HuH-7.5 (cell line): ENCODE measurements around the gene NKD2.

ENCODE experiments used
- DNase-seq: peaks from one replicate; pipeline ENCODE4 v3.0.0; 2011; ENCODE audit warnings: low spot score

The NKD2 gene

DNA sequence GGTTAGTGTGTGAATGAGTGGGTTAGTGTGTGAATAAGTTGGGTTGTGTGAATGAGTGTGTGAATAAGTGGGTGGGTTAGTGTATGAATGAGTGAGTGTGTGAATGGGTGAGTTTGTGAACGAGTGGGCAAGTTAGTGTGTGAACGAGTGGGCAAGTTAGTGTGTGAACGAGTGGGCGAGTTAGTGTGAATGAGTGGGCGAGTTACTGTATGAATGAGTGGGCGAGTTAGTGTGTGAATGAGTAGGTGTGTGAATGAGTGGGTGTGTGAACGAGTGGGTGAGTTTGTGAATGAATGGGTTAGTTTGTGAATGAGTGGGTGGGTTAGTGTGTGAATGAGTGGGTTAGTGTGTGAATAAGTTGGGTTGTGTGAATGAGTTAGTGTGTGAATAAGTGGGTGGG is 34.7 kb downstream of the NKD2 start:
- DNase-seq: no peak

GRCh38 chr5:1044117-1044516 is 35.5 kb downstream of the NKD2 start:
- DNase-seq: no peak

- DNase-seq: no peak
Measured at GRCh38 chr5:1045960-1046560, 37.5 kb downstream of the NKD2 start.

- no peak for DNase-seq
Measured at GRCh38 chr5:1047332-1047965, 38.8 kb downstream of the NKD2 start.

DNA sequence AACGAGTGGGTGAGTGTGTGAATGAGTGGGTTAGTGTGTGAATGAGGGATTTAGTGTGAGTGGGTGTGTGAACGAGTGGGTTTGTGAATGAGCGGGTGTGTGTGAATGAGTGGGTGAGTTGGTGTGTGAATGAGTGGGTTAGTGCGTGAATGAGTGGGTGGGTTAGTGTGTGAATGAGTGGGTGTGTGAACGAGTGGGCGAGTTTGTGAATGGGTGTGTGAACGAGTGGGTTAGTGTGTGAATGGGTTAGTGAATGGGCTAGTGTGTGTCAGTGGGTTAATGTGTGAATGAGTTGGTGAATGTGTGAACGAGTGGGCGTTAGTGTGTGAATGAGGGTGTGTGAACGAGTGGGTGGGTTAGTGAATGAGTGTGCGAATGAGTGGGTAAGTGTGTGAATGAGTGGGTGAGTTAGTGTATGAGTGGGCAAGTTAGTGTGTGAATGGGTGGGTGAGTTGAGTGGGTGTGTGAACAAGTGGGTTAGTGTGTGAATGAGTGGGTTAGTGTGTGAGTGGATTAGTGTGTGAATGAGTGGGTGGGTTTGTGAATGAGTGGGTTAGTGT is 39.6 kb downstream of the NKD2 start:
- DNase-seq: no peak

DNA sequence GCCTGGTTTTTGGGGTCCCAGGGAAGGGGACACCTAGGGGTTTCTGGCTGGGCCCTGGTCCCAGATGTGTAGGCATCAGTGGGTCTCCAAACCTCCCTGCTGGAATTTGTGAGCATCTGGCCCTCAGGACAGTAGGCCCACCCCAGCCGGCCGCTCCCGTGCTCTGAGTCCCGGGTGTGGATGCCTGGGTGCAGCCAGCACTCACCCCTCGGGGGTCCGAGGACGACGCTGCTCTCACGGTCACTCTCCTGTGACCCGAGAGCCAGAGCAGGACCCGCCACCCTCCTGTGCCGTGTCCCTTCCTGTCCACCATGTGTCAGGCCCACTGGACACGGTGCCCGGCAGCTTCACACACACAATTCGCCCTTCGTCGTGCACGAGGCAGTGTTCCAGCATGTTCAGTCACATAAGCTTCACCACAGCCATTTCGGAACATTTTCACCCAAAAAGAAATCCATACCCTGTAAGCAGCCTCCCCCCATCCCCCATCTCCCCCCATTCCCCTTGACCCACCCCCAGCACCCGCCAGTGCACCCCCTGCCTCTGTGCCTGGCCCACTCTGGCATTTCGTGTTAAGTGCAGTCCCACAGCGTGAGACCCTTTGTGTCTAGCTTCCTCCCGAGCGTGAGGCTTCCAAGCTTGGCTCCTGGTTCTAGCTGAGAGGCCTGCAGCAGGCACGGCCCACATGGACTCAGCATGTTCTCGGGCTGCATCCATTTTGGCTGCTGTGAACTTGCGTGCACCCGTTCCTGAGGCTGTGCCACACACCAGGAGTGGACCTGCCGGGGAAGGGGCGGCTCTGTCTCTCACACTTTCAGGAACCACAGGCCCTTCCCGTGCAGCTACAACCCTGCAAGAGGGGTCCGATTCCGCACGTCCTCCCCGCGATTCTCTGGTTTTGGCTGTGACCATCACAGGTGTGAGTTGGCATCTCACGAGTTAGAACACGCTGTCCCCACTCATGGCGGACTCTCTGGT is 40.5 kb downstream of the NKD2 start:
- DNase-seq: no peak

DNA sequence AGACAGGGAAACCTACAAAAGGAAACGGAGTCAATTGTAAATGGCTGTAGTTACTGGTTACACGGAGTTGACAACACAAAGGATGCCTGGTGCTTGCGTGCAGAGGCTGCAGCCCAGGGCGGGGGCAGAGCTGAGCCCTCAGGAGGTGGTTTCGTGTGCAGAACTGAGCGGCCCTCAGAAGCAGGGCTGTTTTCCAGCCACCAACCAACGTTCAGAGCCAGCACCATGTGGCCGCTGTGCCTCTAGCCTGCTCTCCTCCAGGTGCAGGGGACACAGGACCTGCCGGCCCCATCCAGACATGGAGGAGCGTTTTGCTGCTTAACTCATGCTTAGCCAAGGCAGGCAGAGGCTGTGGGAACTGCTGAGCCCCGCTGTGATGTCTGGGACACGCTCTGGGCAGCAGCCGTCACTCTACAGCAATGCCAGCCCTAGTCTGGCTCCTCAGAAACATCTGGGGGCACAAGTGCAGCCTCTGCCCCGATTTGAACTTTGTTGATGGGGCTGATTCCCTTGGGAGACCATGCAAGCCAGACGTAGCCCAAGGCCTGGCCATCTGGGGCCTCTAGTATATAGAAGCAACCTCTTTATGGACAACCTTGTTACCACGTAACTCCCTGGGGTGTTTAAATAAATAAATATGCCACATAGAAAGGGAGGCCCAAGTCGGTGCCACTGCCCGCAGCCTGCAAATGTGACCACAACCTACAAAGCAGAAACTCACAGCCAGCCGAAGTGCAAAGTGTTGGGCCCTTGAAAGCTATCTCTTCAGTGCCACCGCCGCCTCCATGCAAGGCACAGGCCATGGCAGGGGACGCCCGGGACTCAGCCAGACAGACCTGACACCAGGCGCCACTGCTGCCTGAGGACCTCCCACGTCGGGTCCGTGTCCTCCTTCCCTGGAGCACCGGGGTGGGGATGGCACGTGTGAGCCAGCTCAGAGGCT is 42.1 kb downstream of the NKD2 start:
- DNase-seq: no peak

- no peak for DNase-seq
Measured at GRCh38 chr5:1051366-1051720, 42.7 kb downstream of the NKD2 start.

GRCh38 chr5:1052076-1052475 is 43.5 kb downstream of the NKD2 start:
- no peak for DNase-seq

DNA sequence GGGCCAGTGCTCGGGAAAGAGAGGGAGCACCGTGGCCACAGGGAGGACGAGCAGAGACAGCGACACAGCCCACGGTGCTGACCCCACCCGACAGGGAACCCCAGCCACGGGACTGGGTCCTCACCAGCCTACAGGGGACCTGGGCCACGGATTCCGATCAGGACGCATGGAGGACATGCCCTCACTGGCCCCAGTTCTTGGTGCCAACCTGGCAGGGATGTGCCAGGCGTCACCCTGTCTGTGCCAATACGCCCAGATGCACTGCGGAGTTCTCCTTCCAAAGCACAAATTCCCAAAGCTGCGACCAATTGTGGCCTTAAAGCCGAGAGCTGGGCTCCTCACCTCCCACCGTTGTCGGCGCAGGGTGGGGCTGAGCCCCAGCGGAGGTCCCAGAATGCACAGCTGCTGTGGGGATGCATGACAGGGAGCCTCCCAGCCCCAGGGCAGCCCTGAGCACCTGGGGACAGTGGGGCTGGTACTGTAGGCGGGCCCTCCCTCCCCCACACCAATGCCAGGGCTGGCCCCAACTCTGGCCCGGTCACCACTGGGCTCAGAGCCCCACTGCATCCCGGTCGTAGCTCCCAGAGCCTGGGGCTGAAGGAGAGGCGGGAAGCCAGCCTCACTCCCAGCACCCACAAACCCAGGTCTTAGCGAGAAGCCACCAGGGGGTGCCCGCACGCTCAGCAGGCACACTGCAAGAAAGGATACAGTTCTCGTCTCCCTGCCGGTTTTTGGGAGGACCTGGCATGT is 44.2 kb downstream of the NKD2 start:
- no peak for DNase-seq

GRCh38 chr5:1053391-1054017 is 44.9 kb downstream of the NKD2 start:
- DNase-seq: no peak

DNA sequence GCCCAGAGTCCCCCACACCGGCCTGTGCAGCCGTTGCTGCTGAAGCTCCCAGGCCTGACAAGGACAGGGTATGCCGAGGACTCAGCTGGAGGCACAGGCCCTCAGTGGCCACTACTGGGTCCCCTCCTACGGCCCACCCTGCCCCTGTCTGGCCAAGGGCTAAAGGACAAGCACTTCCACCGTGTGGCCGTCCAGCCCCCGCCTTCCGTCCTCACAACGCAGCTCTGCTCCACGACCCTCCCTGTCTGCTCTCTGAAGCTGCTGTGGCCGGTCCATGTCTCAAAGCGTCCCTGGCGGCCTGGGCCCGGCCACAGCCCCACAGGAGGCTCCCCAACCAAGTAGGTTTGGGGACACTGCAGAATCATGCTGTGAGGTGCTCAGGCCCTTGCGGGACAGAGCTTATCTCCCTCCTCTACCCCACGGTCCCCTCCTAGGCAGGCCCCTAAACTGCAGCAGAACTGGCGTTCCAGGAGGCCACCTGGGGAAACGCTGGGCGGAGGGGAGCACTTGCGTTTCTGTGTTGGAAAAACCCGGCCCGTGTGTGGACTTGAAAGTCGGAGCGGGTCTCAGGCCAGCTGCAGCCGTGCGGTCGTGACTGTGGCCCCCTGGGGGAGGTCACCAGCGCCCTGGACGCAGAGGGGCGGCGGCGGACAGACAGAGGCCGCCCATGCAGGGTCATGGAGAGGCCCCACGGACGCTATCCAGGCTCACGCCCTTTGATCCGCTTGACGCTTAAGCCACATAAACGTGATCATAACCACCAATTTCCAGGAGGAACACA is 45.6 kb downstream of the NKD2 start:
- DNase-seq: no peak

GRCh38 chr5:1054799-1055775 is 46.5 kb downstream of the NKD2 start:
- no peak for DNase-seq

DNA sequence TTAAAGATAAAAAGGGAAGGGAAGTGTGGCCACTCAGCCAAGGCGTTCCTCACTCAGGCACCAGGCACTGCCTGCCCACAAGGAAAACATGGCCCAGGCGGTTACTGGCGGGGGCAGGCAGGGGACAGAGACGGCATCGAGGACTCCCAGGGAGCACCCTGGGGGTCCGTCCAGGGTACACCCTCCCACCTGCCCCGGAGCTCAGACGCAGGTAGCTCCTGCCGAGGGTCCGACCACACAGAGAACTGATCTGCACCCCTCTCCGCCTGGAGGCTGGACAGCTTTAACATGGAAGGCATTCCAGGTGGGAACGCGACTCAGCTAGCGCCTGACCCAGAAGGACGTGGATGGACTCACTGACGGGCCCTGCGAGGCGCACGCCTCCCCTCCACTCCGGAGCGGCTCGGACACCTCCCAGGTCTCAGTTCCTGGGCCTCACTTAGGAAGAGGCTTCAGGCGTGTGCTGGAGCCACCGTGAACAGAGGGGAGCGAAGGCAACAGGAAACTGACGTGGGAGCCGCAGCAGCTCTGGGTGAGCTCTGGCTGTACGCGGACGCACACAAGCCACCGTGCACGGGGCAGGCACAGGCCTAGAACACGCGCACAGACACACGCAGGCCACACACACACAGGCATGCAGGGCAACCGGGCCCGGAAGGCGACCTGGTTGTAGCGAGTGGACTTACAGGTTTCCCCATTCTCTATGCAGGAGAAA is 47.5 kb downstream of the NKD2 start:
- no peak for DNase-seq

GRCh38 chr5:1056611-1057484 is 48.2 kb downstream of the NKD2 start:
- no peak for DNase-seq

DNA sequence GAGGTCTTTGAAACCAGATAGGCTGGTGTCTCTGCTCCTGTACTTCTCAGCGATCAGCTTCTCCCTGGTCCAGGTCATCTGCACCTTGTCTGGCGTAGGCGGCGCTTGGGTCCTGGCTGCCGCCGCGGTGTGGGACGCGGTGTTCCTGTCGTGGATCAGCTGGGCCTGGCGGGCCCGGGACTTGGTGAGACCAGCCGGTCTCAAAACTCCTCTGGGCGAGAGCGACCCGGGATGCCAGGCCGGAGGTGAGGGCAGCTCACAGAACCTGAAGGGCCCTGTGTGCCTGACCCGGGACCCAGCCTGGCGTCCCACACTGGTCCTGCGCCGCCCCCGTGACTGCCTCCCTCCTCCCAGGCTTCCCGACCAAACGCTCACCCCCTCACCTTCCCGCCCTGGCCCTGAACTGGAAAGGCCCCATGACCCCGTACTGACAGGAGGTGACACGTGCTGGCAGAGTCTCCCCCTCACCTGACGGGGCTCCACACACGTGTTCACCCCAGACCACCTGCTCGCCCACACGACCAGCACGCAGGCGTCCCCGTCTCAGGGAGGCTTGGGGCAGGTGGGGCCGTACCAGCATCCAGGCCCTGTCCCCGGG is 49.0 kb downstream of the NKD2 start:
- DNase-seq: no peak
